ENCODE results near the gene SMTN. TPM values are rescaled to one million over a fixed set of nuclear protein-coding genes. Genes with fewer than 3 reads are reported as not detected.
"Not testable (repeated sequence)": the region's sequence is repeated elsewhere in the genome, so short reads cannot be mapped to it uniquely, and the experiment has no call there.

Gene SMTN
- total RNA-seq, 4 donors from 2014 or later = 173 to 294 (median 253) TPM

- TF ChIP-seq CTCF (IDR thresholded peaks at IDR 0.05) = no peak
- no peak for TF ChIP-seq EP300 (IDR thresholded peaks at IDR 0.05)
- no peak for TF ChIP-seq POLR2A (IDR thresholded peaks at IDR 0.05)
- no peak for DNase-seq (ENCODE audit: low spot score in 2 of 2)
- Histone ChIP-seq H3K9me3 (no peaks in the 10 kb centered on the region), H3K27me3 (no peaks in the 10 kb centered on the region), H3K4me1 (no peaks in the 10 kb centered on the region), H3K4me3 (no peak overlapping the region), H3K36me3 (no peaks in the 10 kb centered on the region), H3K27ac (no peak overlapping the region)
- 47 to 59% methylated on average over 2 of the region's 2 CpGs for WGBS, 2 donors
Observed at GRCh38 chr22:31062566-31063230, 18.4 kb upstream of the SMTN start.

- TF ChIP-seq EP300 (IDR thresholded peaks at IDR 0.05) (no peak), POLR2A (IDR thresholded peaks at IDR 0.05) (no peak), CTCF (IDR thresholded peaks at IDR 0.05) (no peak)
- DNase-seq (ENCODE audit: low spot score in 2 of 2) = no peak
- Histone ChIP-seq H3K36me3 (no peaks in the 10 kb centered on the region), H3K4me1 (no peaks in the 10 kb centered on the region), H3K27me3 (no peaks in the 10 kb centered on the region), H3K4me3 (no peak overlapping the region), H3K27ac (no peak overlapping the region), H3K9me3 (no peaks in the 10 kb centered on the region)
- 88 to 89% methylated on average over 6 of the region's 6 CpGs for WGBS, 2 donors
Observed at GRCh38 chr22:31064369-31064768, 16.7 kb upstream of the SMTN start.

- Histone ChIP-seq H3K27me3 (no peaks in the 10 kb centered on the region), H3K9me3 (no peaks in the 10 kb centered on the region), H3K4me1 (no peaks in the 10 kb centered on the region), H3K27ac (no peak overlapping the region), H3K4me3 (no peak overlapping the region), H3K36me3 (no peaks in the 10 kb centered on the region)
- no peak for DNase-seq (ENCODE audit: low spot score in 2 of 2)
- 72 to 73% methylated on average over 11 of the region's 11 CpGs for WGBS, 2 donors
- no peak for TF ChIP-seq POLR2A (IDR thresholded peaks at IDR 0.05)
- TF ChIP-seq CTCF (IDR thresholded peaks at IDR 0.05) = no peak
- TF ChIP-seq EP300 (IDR thresholded peaks at IDR 0.05) = no peak
Observed at GRCh38 chr22:31068970-31069369, 12.1 kb upstream of the SMTN start.

- DNase-seq (ENCODE audit: low spot score in 2 of 2); H3K4me1 ChIP-seq; H3K9me3 ChIP-seq; H3K36me3 ChIP-seq; H3K4me3 ChIP-seq; H3K27ac ChIP-seq; H3K27me3 ChIP-seq: not testable (repeated sequence)
- whole genome bisulfite sequencing, 2 donors = 79 to 81% methylated on average over 6 of the region's 6 CpGs
Observed at GRCh38 chr22:31069691-31070314, 11.3 kb upstream of the SMTN start.

GRCh38 chr22:31073125-31073524 lies 8.0 kb upstream of the SMTN start:
- H3K27ac ChIP-seq; H3K27me3 ChIP-seq; H3K4me3 ChIP-seq; H3K9me3 ChIP-seq; DNase-seq (ENCODE audit: low spot score in 2 of 2); H3K36me3 ChIP-seq: not testable (repeated sequence)
- 77 to 80% methylated on average over 9 of the region's 9 CpGs for WGBS, 2 donors
- H3K4me1 ChIP-seq = peaks cover 0 to 11% (median 5%) of the 10 kb centered on the region in 4 donors

GRCh38 chr22:31073545-31074145 lies 7.5 kb upstream of the SMTN start:
- not testable (repeated sequence) for H3K27ac ChIP-seq; H3K4me3 ChIP-seq; H3K36me3 ChIP-seq; H3K27me3 ChIP-seq; H3K9me3 ChIP-seq; DNase-seq (ENCODE audit: low spot score in 2 of 2)
- WGBS, 2 donors = 79 to 91% methylated on average over 5 of the region's 5 CpGs
- H3K4me1 ChIP-seq = peaks cover 0 to 11% (median 5%) of the 10 kb centered on the region in 4 donors

Data from tibial nerve (tissue), 4 donors.